ENCODE data around the gene ZFYVE27. TPM values are rescaled to one million over a fixed set of nuclear protein-coding genes. Genes with fewer than 3 reads are reported as not detected.

Gene ZFYVE27
- total RNA-seq, 3 donors from 2014 or later, result 26.9 to 37.6 (median 29.2) TPM

- DNase-seq (ENCODE audit: low spot score in 2 of 2), result no peak
- Histone ChIP-seq H3K4me3 (no peak overlapping the region), H3K9me3 (peaks cover 0 to 6% of the 10 kb centered on the region in 2 donors), H3K4me1 (no peaks in the 10 kb centered on the region), H3K27me3 (no peaks in the 10 kb centered on the region), H3K27ac (no peak overlapping the region), H3K36me3 (no peaks in the 10 kb centered on the region)
- TF ChIP-seq POLR2AphosphoS5 (IDR thresholded peaks at IDR 0.05), result no peak
- no peak for TF ChIP-seq POLR2A (IDR thresholded peaks at IDR 0.05)
- no peak for TF ChIP-seq CTCF (IDR thresholded peaks at IDR 0.05)
- intact Hi-C loops (cut with DNase I; ENCODE audit: low total_unique reads), result no loop called here
These were observed 59.0 kb downstream of the ZFYVE27 start for GRCh38 chr10:97795886-97796285.

- Histone ChIP-seq H3K36me3 (no peaks in the 10 kb centered on the region), H3K4me3 (no peak overlapping the region), H3K27me3 (peaks cover 0 to 3% of the 10 kb centered on the region in 2 donors), H3K27ac (no peak overlapping the region), H3K4me1 (no peaks in the 10 kb centered on the region), H3K9me3 (peaks cover 0 to 6% of the 10 kb centered on the region in 2 donors)
- intact Hi-C loops (cut with DNase I; ENCODE audit: low total_unique reads), result no loop called here
- no peak for DNase-seq (ENCODE audit: low spot score in 2 of 2)
- TF ChIP-seq POLR2A (IDR thresholded peaks at IDR 0.05) (no peak), POLR2AphosphoS5 (IDR thresholded peaks at IDR 0.05) (no peak), CTCF (IDR thresholded peaks at IDR 0.05) (no peak)
These were observed 59.7 kb downstream of the ZFYVE27 start for GRCh38 chr10:97796651-97797050.

GRCh38 chr10:97798958-97799610 lies 62.2 kb downstream of the ZFYVE27 start:
- H3K4me1 ChIP-seq, result no peaks in the 10 kb centered on the region
- intact Hi-C loops (cut with DNase I; ENCODE audit: low total_unique reads), result no loop called here
- H3K27ac ChIP-seq, result no peak overlapping the region
- peaks cover 0 to 6% of the 10 kb centered on the region in 2 donors for H3K9me3 ChIP-seq
- DNase-seq (ENCODE audit: low spot score in 2 of 2), result no peak
- H3K4me3 ChIP-seq, result no peak overlapping the region
- TF ChIP-seq POLR2A (IDR thresholded peaks at IDR 0.05), result no peak
- TF ChIP-seq POLR2AphosphoS5 (IDR thresholded peaks at IDR 0.05), result no peak
- no peak for TF ChIP-seq CTCF (IDR thresholded peaks at IDR 0.05)
- H3K27me3 ChIP-seq, result peaks cover 0 to 3% of the 10 kb centered on the region in 2 donors
- H3K36me3 ChIP-seq, result no peaks in the 10 kb centered on the region

- no peak overlapping the region for H3K27ac ChIP-seq
- intact Hi-C loops (cut with DNase I; ENCODE audit: low total_unique reads), result no loop called here
These were observed 63.5 kb downstream of the ZFYVE27 start for GRCh38 chr10:97800474-97800873.

More at GRCh38 chr10:97800474-97800873, 63.5 kb downstream of the ZFYVE27 start:
- peaks cover 0 to 6% of the 10 kb centered on the region in 2 donors for H3K9me3 ChIP-seq
- H3K4me3 ChIP-seq, result no peak overlapping the region
- no peaks in the 10 kb centered on the region for H3K4me1 ChIP-seq
- H3K27me3 ChIP-seq, result peaks cover 0 to 3% of the 10 kb centered on the region in 2 donors
- TF ChIP-seq POLR2A (IDR thresholded peaks at IDR 0.05), result no peak
- TF ChIP-seq CTCF (IDR thresholded peaks at IDR 0.05), result no peak
- no peak for TF ChIP-seq POLR2AphosphoS5 (IDR thresholded peaks at IDR 0.05)
- H3K36me3 ChIP-seq, result no peaks in the 10 kb centered on the region
- no peak for DNase-seq (ENCODE audit: low spot score in 2 of 2)
